ENCODE measurements around the gene FDX2.
A peak's percentile ranks its signal among the peaks of the same experiment; 100 is the strongest.

Gene FDX2

DNA sequence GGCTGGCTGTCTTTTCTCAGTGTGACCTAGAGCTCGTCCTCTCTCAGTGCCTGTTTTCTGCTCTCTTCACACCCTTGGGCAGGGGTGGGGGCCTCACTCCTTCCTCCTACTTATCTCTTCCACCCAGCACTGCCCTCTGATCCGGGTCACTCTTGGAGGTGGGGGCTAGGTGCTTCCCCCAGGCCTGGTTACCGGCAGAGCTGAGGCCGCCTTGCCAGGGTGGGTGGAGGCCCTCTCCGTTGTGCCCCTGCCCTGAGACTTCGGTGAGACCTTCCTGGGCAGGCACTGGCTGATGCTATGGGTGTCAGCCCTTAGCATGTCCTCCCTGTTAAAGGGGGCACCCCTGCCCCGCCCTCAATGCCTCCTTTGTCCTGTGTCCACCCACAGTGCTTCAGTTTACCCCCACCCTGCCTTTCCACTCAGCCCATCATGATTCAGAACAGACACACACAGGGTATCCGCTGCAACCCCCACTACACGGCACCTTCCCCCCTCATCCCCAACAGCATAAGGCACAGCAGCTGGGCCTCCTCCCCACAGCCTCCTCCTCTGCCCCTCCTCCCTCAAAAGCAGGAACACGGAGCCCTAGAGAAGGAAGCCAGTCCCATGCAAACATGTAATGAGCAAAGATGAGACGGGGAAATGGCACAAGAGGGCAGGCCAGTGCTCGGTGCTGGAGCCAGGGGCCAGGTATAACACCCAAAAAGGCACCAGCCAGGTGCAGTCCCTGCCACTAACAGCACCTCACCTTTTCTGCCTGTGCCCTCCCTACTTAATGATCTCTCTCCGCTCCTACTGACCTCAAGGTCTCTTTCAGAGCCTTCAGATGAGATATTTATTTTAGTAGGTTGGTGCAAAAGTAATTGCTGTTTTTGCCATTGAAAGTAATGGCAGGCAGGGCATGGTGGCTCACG, 16.0 kb downstream of the FDX2 start:
- no peak for DNase-seq (ENCODE audit: low spot score)

DNA sequence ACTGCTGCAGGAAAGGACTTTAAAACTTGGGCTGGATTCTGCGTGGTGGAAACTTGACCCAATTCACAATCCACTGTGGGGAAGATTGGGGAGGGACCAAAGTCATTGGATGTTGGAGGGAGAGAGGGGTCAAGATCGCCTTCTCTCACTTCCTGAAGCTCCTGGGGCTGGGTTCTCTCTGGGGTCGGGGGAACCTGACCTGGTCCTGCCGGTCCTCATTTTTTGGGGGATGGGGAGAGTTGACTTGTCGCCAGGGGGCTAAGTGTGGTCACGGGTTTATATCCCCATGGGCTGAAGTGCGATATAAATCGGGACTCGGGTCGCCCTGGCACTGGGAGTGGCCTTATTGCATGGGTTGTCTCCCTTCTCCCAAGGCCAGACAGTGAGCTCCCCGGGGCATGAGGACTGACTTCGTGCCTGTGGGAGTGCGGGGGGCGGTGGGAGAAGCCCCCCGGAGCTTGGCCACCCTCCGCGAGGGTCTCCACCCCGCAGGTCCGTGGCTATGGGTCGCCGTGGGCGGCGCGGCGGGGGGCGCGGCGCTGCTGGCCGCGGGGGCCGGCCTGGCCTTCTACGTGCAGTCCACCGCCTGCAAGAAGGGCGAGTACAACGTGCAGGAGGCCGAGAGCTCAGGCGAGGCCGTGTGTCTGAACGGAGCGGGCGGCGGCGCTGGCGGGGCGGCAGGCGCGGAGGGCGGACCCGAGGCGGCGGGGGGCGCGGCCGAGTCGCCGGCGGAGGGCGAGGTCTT, 19.8 kb downstream of the FDX2 start:
- DNase-seq (ENCODE audit: low spot score) = no peak

DNA sequence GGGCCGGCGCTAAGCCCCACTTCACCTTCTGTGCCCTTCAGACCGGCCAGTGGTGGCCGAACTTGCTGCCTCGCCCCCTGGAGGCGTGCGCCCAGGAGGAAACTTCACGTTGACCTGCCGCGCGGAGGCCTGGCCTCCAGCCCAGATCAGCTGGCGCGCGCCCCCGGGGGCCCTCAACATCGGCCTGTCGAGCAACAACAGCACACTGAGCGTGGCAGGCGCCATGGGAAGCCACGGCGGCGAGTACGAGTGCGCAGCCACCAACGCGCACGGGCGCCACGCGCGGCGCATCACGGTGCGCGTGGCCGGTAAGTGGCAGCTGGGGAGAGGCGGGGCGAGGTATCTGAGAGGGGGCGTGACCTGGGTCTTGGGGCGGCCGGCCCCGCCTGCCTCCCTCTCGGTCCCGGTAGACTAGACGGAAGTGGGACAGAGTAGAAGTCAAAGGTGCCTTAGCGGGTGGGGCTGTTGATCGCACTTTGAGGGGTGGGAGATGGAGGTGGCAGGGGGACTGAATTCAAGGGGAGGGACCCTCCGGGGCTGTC, 20.4 kb downstream of the FDX2 start:
- DNase-seq (ENCODE audit: low spot score) = no peak

DNA sequence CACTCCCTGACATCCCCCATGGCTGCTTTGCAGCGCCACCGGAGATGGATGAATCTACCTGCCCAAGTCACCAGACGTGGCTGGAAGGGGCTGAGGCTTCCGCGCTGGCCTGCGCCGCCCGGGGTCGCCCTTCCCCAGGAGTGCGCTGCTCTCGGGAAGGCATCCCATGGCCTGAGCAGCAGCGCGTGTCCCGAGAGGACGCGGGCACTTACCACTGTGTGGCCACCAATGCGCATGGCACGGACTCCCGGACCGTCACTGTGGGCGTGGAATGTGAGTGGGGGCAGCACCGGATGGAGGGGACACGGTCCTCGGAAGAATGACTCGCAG, 21.5 kb downstream of the FDX2 start:
- DNase-seq (ENCODE audit: low spot score) = no peak

DNA sequence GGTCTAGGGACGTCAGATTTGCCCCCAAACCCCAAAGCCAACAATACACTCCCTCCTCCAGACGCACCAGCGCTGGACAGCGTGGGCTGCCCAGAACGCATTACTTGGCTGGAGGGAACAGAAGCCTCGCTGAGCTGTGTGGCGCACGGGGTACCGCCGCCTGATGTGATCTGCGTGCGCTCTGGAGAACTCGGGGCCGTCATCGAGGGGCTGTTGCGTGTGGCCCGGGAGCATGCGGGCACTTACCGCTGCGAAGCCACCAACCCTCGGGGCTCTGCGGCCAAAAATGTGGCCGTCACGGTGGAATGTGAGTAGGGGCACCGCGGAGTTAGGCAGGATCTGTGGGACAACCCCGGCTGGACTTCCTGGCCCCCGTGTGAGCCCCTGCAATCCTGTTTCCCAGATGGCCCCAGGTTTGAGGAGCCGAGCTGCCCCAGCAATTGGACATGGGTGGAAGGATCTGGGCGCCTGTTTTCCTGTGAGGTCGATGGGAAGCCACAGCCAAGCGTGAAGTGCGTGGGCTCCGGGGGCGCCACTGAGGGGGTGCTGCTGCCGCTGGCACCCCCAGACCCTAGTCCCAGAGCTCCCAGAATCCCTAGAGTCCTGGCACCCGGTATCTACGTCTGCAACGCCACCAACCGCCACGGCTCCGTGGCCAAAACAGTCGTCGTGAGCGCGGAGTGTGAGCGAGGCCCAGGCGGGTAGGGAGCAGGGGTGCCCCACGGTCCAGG, 22.0 kb downstream of the FDX2 start:
- no peak for DNase-seq (ENCODE audit: low spot score)

DNA sequence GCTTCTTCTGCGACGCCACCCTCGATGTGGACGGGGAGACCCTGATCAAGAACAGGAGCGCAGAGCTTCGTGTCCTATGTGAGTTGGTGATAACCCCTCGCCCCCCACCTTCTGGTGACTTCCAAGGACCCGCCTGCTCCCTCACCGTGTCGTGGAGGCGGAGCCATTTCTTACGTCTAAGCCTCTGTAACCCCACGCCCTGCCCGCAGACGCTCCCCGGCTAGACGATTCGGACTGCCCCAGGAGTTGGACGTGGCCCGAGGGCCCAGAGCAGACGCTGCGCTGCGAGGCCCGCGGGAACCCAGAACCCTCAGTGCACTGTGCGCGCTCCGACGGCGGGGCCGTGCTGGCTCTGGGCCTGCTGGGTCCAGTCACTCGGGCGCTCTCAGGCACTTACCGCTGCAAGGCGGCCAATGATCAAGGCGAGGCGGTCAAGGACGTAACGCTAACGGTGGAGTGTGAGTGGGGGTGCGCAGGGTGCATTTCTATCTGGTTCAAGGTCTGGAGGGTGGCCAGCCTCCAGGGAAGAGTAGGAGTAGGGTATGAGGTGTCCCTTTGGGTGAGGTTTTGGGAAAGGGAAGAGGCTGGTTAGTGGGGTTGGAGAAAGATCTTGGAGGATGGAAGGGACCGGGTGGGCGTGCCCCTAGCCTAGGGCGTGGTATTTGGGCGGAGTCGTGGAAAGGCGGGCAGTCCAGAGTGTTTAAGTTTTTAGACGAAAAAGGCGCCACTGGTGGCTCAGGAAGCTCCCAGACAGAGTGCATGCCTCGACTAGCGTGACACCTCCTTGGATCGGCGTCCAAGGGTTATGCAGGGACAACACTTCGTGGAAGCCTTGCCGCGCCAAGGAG, 22.8 kb downstream of the FDX2 start:
- DNase-seq (ENCODE audit: low spot score) = no peak

DNA sequence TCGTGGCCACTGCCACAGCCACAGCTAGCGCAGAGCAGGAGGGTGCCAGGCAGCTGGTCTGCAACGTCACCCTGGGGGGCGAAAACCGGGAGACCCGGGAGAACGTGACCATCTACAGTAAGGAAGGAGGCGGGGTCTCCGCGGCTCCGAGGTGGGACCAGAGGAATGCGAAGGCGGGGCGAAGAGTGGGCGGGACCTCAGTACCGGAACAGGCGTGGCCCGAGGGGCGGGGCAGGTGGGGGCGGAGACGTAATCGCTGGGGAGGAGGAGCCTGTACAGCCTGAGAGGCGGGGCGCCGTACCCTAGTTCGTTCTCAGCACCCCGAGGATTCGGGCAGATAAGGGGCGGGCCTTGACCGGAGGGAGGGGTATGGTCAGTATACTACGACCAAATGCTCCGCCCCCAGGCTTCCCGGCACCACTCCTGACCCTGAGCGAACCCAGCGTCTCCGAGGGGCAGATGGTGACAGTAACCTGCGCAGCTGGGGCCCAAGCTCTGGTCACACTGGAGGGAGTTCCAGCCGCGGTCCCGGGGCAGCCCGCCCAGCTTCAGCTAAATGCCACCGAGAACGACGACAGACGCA, 23.5 kb downstream of the FDX2 start:
- peak; percentile 91 for DNase-seq (ENCODE audit: low spot score)

DNA sequence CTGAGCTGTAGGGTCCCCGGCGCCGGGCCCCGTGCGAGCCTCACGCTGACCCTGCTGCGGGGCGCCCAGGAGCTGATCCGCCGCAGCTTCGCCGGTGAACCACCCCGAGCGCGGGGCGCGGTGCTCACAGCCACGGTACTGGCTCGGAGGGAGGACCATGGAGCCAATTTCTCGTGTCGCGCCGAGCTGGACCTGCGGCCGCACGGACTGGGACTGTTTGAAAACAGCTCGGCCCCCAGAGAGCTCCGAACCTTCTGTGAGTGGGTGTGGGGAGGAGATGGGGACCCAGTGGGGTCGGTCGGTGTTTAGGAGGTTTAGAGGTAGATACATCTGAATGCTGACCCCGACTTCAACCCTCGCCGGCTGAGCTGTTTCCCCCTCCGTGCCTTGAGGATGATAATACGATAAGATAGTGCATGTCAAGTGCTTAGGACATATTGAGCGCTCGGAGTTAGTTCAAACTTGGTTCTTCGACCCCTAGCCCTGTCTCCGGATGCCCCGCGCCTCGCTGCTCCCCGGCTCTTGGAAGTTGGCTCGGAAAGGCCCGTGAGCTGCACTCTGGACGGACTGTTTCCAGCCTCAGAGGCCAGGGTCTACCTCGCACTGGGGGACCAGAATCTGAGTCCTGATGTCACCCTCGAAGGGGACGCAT, 24.1 kb downstream of the FDX2 start:
- DNase-seq (ENCODE audit: low spot score) = no peak

DNA sequence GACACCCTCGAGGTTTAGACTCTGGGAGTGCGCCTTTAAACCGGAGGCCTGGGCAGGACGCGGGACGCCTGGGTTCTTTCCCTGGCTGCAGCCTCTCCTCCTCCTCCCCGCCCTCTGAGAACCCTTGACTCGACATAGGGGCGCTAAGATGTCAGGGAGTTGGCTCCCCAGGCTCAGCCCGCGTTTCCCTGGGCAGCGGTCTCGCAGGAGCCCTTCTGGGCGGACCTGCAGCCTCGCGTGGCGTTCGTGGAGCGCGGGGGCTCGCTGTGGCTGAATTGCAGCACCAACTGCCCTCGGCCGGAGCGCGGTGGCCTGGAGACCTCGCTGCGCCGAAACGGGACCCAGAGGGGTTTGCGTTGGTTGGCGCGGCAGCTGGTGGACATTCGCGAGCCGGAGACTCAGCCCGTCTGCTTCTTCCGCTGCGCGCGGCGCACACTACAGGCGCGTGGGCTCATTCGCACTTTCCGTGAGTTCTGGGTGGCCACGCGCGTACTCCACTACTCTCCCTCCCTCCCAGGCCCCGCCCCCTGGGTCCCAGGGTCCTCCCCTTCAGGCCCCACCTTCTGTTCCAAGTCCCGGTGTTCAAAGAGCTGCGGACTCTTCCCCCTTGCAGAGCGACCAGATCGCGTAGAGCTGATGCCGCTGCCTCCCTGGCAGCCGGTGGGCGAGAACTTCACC, 24.8 kb downstream of the FDX2 start:
- peak; percentile 84 for DNase-seq (ENCODE audit: low spot score)

DNA sequence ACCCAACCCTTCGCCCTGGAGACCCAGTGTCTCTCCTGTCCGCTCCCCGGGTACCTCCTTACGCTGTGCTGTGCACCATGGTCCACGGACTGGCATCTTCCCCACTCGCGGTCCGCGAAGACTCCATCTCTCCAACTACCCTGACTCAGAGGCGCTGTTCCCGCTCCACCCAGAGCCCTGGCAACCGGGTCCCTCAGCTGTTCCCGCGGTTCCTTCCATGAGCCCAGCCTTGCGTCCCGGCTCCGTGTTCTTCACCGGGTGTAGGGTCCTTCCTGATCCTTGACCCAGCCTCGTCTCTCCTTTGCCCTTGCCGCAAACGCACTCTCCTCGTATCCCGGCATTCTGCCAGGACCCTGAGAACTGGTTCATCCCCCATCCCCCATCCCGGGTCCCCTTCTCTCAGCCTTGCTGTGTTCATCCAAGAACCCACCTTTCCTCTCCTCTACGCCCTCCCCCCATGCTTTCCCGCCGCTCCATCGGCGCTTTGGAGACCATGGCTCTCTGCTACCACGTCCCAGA, 25.4 kb downstream of the FDX2 start:
- DNase-seq (ENCODE audit: low spot score) = no peak

DNA sequence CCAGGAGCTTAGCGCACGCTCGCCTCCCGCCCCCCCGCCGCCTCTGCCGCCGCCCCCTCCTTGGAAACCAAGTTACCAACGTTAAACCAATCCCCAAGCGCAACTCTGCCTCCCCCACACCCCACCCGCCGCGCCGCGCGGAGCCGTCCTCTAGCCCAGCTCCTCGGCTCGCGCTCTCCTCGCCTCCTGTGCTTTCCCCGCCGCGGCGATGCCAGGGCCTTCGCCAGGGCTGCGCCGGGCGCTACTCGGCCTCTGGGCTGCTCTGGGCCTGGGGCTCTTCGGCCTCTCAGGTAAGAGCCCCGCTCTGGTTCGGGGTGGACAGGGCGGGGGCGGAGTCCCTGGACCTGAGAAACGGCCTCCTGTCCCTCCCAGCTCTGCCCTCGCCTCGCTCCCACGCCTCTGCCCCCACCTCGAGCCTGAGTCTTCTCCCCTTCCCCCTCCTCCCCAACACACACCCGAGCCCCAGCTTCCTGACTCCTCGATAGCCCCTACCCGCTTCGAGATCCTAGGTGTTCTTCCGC, 25.9 kb downstream of the FDX2 start, which contains the start of gene ICAM5:
Gene ICAM5 (plus strand): TSS at position 117 of the 521 bp plus-strand sequence. CDS start 92 bp downstream, at position 209.
- peak; percentile 50 for DNase-seq (ENCODE audit: low spot score)

DNA sequence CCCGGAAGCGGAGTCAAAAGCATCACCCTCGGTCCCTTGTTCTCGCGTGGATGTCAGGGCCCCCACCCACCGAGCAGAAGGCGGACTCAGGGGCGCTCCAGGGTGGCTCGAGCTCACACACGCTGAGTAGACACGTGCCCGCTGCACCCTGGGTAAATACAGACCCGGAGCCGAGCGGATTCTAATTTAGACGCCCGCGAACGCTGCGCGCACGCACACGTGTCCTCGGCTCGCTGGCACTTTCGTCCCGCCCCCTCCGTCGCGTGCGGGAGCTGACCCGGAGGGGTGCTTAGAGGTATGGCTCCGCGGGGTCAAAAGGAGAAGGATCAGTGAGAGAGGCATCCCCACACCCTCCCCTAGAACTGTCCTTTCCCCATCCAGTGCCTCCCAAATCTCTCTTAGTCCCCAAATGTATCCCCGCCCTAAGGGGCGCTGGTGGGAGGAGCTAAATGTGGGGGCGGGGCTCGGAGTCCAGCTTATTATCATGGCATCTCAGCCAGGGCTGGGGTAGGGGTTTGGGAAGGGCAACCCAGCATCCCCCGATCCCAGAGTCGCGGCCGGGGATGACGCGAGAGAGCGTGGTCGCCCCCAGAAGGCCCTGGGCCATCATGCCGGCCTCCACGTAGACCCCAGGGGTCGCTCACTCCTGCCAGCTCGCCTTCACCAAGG, 26.5 kb downstream of the FDX2 start:
- DNase-seq (ENCODE audit: low spot score) = peak; percentile 64

DNA sequence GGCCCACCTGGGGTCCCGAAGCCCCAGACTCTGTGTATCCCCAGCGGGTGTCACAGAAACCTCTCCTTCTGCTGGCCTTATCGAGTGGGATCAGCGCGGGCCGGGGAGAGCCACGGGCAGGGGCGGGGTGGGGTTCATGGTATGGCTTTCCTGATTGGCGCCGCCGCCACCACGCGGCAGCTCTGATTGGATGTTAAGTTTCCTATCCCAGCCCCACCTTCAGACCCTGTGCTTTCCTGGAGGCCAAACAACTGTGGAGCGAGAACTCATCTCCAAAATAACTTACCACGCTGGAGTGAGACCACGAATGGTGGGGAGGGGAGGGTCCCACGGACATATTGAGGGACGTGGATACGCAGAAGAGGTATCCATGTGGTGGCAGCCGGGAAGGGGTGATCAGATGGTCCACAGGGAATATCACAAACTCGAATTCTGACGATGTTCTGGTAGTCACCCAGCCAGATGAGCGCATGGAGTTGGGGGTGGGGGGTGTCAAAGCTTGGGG, 27.1 kb downstream of the FDX2 start:
- peak; percentile 84 for DNase-seq (ENCODE audit: low spot score)

DNA sequence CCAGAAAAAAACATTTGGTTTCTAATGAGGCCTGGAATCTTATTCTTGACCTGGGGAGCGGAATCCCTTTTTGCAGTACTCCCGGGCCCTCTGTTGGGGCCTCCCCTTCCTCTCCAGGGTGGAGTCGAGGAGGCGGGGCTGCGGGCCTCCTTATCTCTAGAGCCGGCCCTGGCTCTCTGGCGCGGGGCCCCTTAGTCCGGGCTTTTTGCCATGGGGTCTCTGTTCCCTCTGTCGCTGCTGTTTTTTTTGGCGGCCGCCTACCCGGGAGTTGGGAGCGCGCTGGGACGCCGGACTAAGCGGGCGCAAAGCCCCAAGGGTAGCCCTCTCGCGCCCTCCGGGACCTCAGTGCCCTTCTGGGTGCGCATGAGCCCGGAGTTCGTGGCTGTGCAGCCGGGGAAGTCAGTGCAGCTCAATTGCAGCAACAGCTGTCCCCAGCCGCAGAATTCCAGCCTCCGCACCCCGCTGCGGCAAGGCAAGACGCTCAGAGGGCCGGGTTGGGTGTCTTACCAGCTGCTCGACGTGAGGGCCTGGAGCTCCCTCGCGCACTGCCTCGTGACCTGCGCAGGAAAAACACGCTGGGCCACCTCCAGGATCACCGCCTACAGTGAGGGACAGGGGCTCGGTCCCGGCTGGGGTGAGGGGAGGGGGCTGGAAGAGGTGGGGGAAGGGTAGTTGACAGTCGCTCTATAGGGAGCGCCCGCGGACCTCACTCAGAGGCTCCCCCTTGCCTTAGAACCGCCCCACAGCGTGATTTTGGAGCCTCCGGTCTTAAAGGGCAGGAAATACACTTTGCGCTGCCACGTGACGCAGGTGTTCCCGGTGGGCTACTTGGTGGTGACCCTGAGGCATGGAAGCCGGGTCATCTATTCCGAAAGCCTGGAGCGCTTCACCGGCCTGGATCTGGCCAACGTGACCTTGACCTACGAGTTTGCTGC, 28.7 kb downstream of the FDX2 start, which contains the start of gene ICAM4:
Gene ICAM4 (plus strand): TSS at position 153 of the 935 bp plus-strand sequence. CDS start 58 bp downstream, at position 211.
- no peak for DNase-seq (ENCODE audit: low spot score)

DNA sequence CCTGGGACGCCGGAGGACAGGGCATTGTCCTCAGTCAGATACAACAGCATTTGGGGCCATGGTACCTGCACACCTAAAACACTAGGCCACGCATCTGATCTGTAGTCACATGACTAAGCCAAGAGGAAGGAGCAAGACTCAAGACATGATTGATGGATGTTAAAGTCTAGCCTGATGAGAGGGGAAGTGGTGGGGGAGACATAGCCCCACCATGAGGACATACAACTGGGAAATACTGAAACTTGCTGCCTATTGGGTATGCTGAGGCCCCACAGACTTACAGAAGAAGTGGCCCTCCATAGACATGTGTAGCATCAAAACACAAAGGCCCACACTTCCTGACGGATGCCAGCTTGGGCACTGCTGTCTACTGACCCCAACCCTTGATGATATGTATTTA, 30.4 kb downstream of the FDX2 start:
- DNase-seq (ENCODE audit: low spot score) = no peak

DNA sequence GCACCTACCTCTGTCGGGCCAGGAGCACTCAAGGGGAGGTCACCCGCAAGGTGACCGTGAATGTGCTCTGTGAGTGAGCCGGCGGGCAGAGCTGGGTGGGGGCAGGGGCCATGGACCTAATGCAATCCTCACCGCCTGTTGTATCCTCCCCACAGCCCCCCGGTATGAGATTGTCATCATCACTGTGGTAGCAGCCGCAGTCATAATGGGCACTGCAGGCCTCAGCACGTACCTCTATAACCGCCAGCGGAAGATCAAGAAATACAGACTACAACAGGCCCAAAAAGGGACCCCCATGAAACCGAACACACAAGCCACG, 30.9 kb downstream of the FDX2 start:
- DNase-seq (ENCODE audit: low spot score) = no peak
